H1 (cell line): ENCODE data around the gene INVS. TPM values are rescaled to one million over a fixed set of nuclear protein-coding genes. Genes with fewer than 3 reads are reported as not detected.
"Not testable (repeated sequence)": the region's sequence is repeated elsewhere in the genome, so short reads cannot be mapped to it uniquely, and the experiment has no call there.

Experiments used
- CTCF ChIA-PET: fragments of 300-600 bp; sonication (Branson Sonifier 250); formaldehyde crosslinking; loops from one replicate; lab custom pipeline; 2021; ENCODE audit not compliant: partially characterized antibody; lab: Charles Lee
- POLR2A ChIA-PET: fragments of 300-600 bp; sonication (Branson Sonifier 250); formaldehyde crosslinking; loops from one replicate; lab custom pipeline; 2021; ENCODE audit warnings: inconsistent platforms; ENCODE audit not compliant: partially characterized antibody; lab: Charles Lee
- DNase-seq, 2 experiments: peaks; one replicate each; pipeline versions ENCODE4 v3.0.0 to v3.0.0-alpha.2; 2010 to 2022; ENCODE audit warnings: low spot score in 2 of 2, low read depth in 1 of 2, mixed read lengths in 1 of 2
- FAIRE-seq: peaks from 2 replicates; lab custom pipeline; 2011; peaks lifted over from hg19 to GRCh38; lab: Jason Lieb, UNC
- H2AFZ ChIP-seq: 2 replicates; pipeline ENCODE4 v1.8.1; 2012; ENCODE audit warnings: low read length, inconsistent platforms
- H2AK5ac ChIP-seq: 2 replicates; pipeline ENCODE4 v1.6.1; 2013; ENCODE audit warnings: low read depth, low read length
- H2BK120ac ChIP-seq: replicated peaks from 2 replicates; pipeline ENCODE3; 2013; ENCODE audit warnings: low read depth, low read length, inconsistent platforms
- H2BK12ac ChIP-seq: 2 replicates; pipeline ENCODE4 v1.6.1; 2013; ENCODE audit warnings: low read depth, low read length
- H2BK15ac ChIP-seq: 2 replicates; pipeline ENCODE4 v1.6.1; 2013; ENCODE audit warnings: low read length
- H2BK20ac ChIP-seq: 2 replicates; pipeline ENCODE4 v1.6.1; 2013; ENCODE audit warnings: low read length
- H2BK5ac ChIP-seq: 2 replicates; pipeline ENCODE4 v1.6.1; 2013; ENCODE audit warnings: low read depth, low read length
- H3K14ac ChIP-seq: 2 replicates; pipeline ENCODE4 v1.6.1; 2013; ENCODE audit warnings: inconsistent platforms; ENCODE audit not compliant: insufficient read length
- H3K18ac ChIP-seq: 2 replicates; pipeline ENCODE4 v1.6.1; 2013; ENCODE audit warnings: low read length; ENCODE audit errors: extremely low read depth
- H3K23ac ChIP-seq: 2 replicates; pipeline ENCODE4 v1.6.1; 2013; ENCODE audit warnings: inconsistent platforms; ENCODE audit not compliant: insufficient read length
- H3K23me2 ChIP-seq: 2 replicates; pipeline ENCODE4 v1.6.1; 2013; ENCODE audit warnings: low read depth, low read length
- H3K27ac ChIP-seq: 2 replicates; pipeline ENCODE4 v1.6.1; 2011; ENCODE audit warnings: low read depth, low read length, inconsistent platforms
- H3K27me3 ChIP-seq, 4 experiments: replicated peaks in 1 of 4; 1 replicate in 1 of 4; 2 replicates in 3 of 4; pipeline versions ENCODE4 v1.6.1 to v1.8.1; 2011 to 2013; ENCODE audit warnings: low read length in 3 of 4, mild to moderate bottlenecking in 3 of 4, inconsistent platforms in 2 of 4, mixed read lengths in 2 of 4, moderate library complexity in 1 of 4; ENCODE audit not compliant: control insufficient read depth in 3 of 4, insufficient read depth in 3 of 4; ENCODE audit errors: extremely low read depth in 1 of 4
- H3K36me3 ChIP-seq, 4 experiments: 2 replicates each; pipeline versions ENCODE4 v1.6.1 to v1.8.1; 2011 to 2013; ENCODE audit warnings: mild to moderate bottlenecking in 4 of 4, low read length in 3 of 4, moderate library complexity in 2 of 4, control low read depth in 1 of 4, inconsistent platforms in 1 of 4; ENCODE audit not compliant: insufficient read depth in 4 of 4, control insufficient read depth in 2 of 4
- H3K4ac ChIP-seq: replicated peaks from 2 replicates; pipeline ENCODE3; 2013; ENCODE audit warnings: low read length, low read depth, mixed read lengths, inconsistent platforms; ENCODE audit not compliant: insufficient read length
- H3K4me1 ChIP-seq, 4 experiments: replicated peaks in 1 of 4; 1 replicate in 1 of 4; 2 replicates in 3 of 4; pipeline versions ENCODE4 v1.6.1 to v1.8.1; 2011 to 2013; ENCODE audit warnings: low read length in 3 of 4, inconsistent platforms in 2 of 4, mixed read lengths in 1 of 4; ENCODE audit not compliant: insufficient read depth in 4 of 4, control insufficient read depth in 3 of 4
- H3K4me2 ChIP-seq, 2 experiments: 2 replicates each; pipeline versions ENCODE4 v1.6.1 to v1.8.1; 2011 to 2013; ENCODE audit warnings: low read depth in 2 of 2, low read length in 2 of 2, control low read depth in 1 of 2, inconsistent platforms in 1 of 2, mild to moderate bottlenecking in 1 of 2; ENCODE audit not compliant: insufficient read depth in 1 of 2
- H3K4me3 ChIP-seq, 4 experiments: fragments of 200-600, 300-600 bp in 1 of 4; sonication (generic), shearing (Covaris generic), sonication (Bioruptor Twin) in 1 of 4; 2 replicates each; pipeline versions ENCODE4 v1.5.1 to v1.8.1; 2011 to 2016; ENCODE audit warnings: low read length in 4 of 4, low read depth in 3 of 4, control low read depth in 2 of 4, inconsistent platforms in 2 of 4, mild to moderate bottlenecking in 2 of 4, mixed read lengths in 1 of 4, moderate library complexity in 1 of 4; ENCODE audit not compliant: insufficient read depth in 2 of 4; ENCODE audit errors: extremely low read depth in 1 of 4
- H3K56ac ChIP-seq: replicated peaks from 2 replicates; pipeline ENCODE3; 2013; ENCODE audit warnings: low read depth, mild to moderate bottlenecking, mixed read lengths, low read length, inconsistent platforms; ENCODE audit not compliant: insufficient read length
- H3K79me1 ChIP-seq: 2 replicates; pipeline ENCODE4 v1.6.1; 2013; ENCODE audit warnings: low read depth, low read length, control low read depth
- H3K79me2 ChIP-seq, 2 experiments: 2 replicates each; pipeline versions ENCODE4 v1.6.1 to v1.8.1; 2012 to 2013; ENCODE audit warnings: low read length in 2 of 2, mild to moderate bottlenecking in 2 of 2, inconsistent platforms in 1 of 2; ENCODE audit not compliant: insufficient read depth in 2 of 2, control insufficient read depth in 1 of 2
- H3K9ac ChIP-seq, 4 experiments: replicated peaks in 1 of 4; 1 replicate in 1 of 4; 2 replicates in 3 of 4; pipeline versions ENCODE4 v1.6.1 to v1.8.1; 2011 to 2013; ENCODE audit warnings: low read depth in 3 of 4, low read length in 3 of 4, control low read depth in 2 of 4, mild to moderate bottlenecking in 2 of 4, moderate library complexity in 2 of 4, inconsistent platforms in 1 of 4; ENCODE audit errors: extremely low read depth in 1 of 4
- H3K9me3 ChIP-seq, 2 experiments: 2 replicates each; pipeline versions ENCODE4 v1.6.1 to v1.8.1; 2012 to 2013; ENCODE audit warnings: mild to moderate bottlenecking in 2 of 2, moderate library complexity in 2 of 2, control low read depth in 1 of 2, inconsistent platforms in 1 of 2, low read depth in 1 of 2, low read length in 1 of 2, mixed read lengths in 1 of 2; ENCODE audit not compliant: insufficient read depth in 2 of 2
- H4K20me1 ChIP-seq, 2 experiments: replicated peaks in 1 of 2; 2 replicates each; pipeline versions ENCODE3 to v1.8.1; 2011 to 2013; ENCODE audit warnings: inconsistent platforms in 2 of 2, low read length in 2 of 2, mild to moderate bottlenecking in 1 of 2; ENCODE audit not compliant: insufficient read depth in 2 of 2, control insufficient read depth in 1 of 2
- H4K5ac ChIP-seq: 2 replicates; pipeline ENCODE4 v1.6.1; 2013; ENCODE audit warnings: low read length, low read depth, mixed read lengths, inconsistent platforms; ENCODE audit not compliant: insufficient read length
- H4K8ac ChIP-seq: 2 replicates; pipeline ENCODE4 v1.8.0; 2013; ENCODE audit warnings: mild to moderate bottlenecking, moderate library complexity, low read length, inconsistent platforms; ENCODE audit not compliant: insufficient read depth; ENCODE audit errors: extremely low read depth
- H4K91ac ChIP-seq: replicated peaks from 2 replicates; pipeline ENCODE3; 2013; ENCODE audit warnings: low read length, mixed read lengths, inconsistent platforms; ENCODE audit not compliant: insufficient read length
- WGBS, 2 experiments: shearing (Covaris generic) in 1 of 2; methylation state at CpG; one replicate each; pipeline versions ENCODE4 v1.1.6 to v1.1.7; 2013 to 2015; ENCODE audit warnings: low lambda C conversion rate in 2 of 2, mixed read lengths in 2 of 2, inconsistent platforms in 1 of 2, low coverage in 1 of 2, missing lambda C conversion rate in 1 of 2; ENCODE audit not compliant: insufficient replicate concordance in 2 of 2, insufficient coverage in 1 of 2, insufficient read length in 1 of 2; ENCODE audit errors: extremely low coverage in 1 of 2, missing lambda C conversion rate in 1 of 2; 5-methylcytosine and 5-hydroxymethylcytosine counted together
- polyA plus RNA-seq, 7 experiments: library from polyadenylated mRNA; depleted of rRNA in 3 of 7; stranded (reverse) in 5 of 7; unstranded in 2 of 7; fragments of >200 nt in 5 of 7; fragments of 200-250 nt in 2 of 7; gene quantifications; 1 replicate in 5 of 7; 2 replicates in 1 of 7; 4 replicates in 1 of 7; pipeline versions ENCODE4 v1.2.1 to v1.2.3, GENCODE V29; 2011 to 2013; ENCODE audit warnings: missing spikeins in 2 of 7, mixed read lengths in 2 of 7
- total RNA-seq: library from RNA; stranded (reverse); fragmentation: NEBNext Ultra II Directional; extraction: Animal tissue kit (Norgen Biotek cat#: 25700); gene quantifications from 2 replicates; pipeline ENCODE4 v1.2.1, GENCODE V29; 2021

Gene INVS
- total and polyA plus RNA-seq, 2 of the 8 experiments (the other 6 are each of a cell fraction or from before 2014, with no cell fraction given) = 4.1 to 6.9 TPM

GRCh38 chr9:100236986-100237385 lies 137.9 kb downstream of the INVS start:
- H3K79me1 ChIP-seq, H3K23me2 ChIP-seq, H2BK5ac ChIP-seq, H3K4ac ChIP-seq, H2AK5ac ChIP-seq, H4K91ac ChIP-seq, H4K20me1 ChIP-seq, H3K14ac ChIP-seq, H4K5ac ChIP-seq, H3K23ac ChIP-seq, H3K4me1 ChIP-seq, H3K27me3 ChIP-seq, H3K4me3 ChIP-seq, H2BK15ac ChIP-seq, H3K36me3 ChIP-seq, FAIRE-seq, POLR2A ChIA-PET, DNase-seq, H2BK12ac ChIP-seq, H3K9ac ChIP-seq, H3K56ac ChIP-seq, H2BK120ac ChIP-seq, H3K27ac ChIP-seq, H3K9me3 ChIP-seq, H2AFZ ChIP-seq, H3K18ac ChIP-seq, H2BK20ac ChIP-seq, H3K4me2 ChIP-seq, H3K79me2 ChIP-seq: not testable (repeated sequence)
- peak overlapping the region; percentile 51; the same call in 1 of the 2 replicates for H4K8ac ChIP-seq
- WGBS, 2 experiments = 86% methylated on average over 6 of the region's 7 CpGs; no CpG with 5 or more reads in 1 of the 2 experiments
- CTCF ChIA-PET = interaction anchor here (0.6 kb wide), 1 partner anchor 257 kb away, joined by 3 read pairs; no protein-coding TSS in a partner anchor
